Astrocyte of the spinal cord (primary cell): Measurements from ENCODE around the gene SLC8A1.

ENCODE experiments used
- DNase-seq: peaks from one replicate; pipeline ENCODE4 v3.0.0; 2011; ENCODE audit warnings: low read depth, low spot score
- H3K4me3 ChIP-seq: 2 replicates; pipeline ENCODE4 v1.5.1; 2011; ENCODE audit warnings: low read depth, mild to moderate bottlenecking, low read length, moderate library complexity
- in situ Hi-C: cut with HindIII; loops from 2 replicates; pipeline ENCODE4 v1.10.0; 2017; ENCODE audit warnings: low sequenced_read_pairs
- TF ChIP-seq, protein P1 (sequence below): IDR thresholded peaks from 2 replicates; pipeline ENCODE4 v1.5.1; 2012; ENCODE audit warnings: low read depth, mild to moderate bottlenecking, low read length, inconsistent platforms

SLC8A1 gene

GRCh38 chr2:40201425-40201824, 250.5 kb downstream of the SLC8A1 start:
- no peak overlapping the region for H3K4me3 ChIP-seq
- in situ Hi-C loops: no loop called here
- no peak for DNase-seq
- TF ChIP-seq, protein P1, sequence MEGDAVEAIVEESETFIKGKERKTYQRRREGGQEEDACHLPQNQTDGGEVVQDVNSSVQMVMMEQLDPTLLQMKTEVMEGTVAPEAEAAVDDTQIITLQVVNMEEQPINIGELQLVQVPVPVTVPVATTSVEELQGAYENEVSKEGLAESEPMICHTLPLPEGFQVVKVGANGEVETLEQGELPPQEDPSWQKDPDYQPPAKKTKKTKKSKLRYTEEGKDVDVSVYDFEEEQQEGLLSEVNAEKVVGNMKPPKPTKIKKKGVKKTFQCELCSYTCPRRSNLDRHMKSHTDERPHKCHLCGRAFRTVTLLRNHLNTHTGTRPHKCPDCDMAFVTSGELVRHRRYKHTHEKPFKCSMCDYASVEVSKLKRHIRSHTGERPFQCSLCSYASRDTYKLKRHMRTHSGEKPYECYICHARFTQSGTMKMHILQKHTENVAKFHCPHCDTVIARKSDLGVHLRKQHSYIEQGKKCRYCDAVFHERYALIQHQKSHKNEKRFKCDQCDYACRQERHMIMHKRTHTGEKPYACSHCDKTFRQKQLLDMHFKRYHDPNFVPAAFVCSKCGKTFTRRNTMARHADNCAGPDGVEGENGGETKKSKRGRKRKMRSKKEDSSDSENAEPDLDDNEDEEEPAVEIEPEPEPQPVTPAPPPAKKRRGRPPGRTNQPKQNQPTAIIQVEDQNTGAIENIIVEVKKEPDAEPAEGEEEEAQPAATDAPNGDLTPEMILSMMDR: no peak

DNA sequence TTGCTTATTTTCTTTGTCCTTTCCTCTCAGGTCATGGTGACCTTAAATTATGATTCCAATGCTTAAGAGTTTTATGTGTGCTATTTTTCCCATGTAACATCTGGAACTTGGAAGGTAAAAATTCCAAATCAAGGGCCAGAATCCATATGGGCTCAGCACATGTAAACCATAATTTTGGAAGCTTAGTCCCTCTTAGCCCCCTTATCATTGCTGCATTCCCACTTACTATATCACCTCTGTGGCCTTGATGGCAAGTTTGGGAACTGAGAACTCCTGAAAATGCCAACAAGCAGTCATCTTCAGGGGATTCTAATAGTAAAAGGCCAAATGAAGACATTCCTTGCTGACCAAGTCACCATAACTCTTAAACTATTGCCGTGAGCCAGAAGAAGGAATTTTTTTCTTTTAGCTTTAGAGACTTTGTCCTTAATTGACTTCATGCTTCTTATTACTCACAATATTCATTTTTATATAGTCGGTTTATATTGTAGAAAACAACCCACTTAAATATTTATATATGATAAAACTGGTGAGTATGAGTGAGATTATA, 251.4 kb downstream of the SLC8A1 start:
- in situ Hi-C loops: no loop called here
- TF ChIP-seq, protein P1: no peak
- no peak overlapping the region for H3K4me3 ChIP-seq
- no peak for DNase-seq

DNA sequence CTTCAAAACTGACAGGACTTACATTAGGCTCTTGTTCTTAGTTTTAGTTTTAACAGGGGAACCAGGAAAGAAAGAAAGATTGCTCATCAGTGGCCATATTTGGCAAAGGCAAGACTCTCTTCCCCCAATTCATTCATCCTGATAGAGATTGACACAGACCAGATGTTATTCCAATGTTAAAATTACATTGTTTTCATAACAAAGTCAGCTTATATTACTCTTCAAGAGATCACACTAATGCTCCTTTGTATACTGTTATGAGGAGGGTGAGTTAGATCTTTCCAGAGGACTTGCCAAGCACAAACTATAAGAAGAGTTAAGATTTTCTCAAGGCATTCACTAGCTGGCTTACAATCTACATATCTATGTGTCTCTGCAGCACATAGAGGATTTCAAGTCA, 252.1 kb downstream of the SLC8A1 start:
- no peak for DNase-seq
- H3K4me3 ChIP-seq: no peak overlapping the region
- in situ Hi-C loops: no loop called here
- TF ChIP-seq, protein P1: no peak

DNA sequence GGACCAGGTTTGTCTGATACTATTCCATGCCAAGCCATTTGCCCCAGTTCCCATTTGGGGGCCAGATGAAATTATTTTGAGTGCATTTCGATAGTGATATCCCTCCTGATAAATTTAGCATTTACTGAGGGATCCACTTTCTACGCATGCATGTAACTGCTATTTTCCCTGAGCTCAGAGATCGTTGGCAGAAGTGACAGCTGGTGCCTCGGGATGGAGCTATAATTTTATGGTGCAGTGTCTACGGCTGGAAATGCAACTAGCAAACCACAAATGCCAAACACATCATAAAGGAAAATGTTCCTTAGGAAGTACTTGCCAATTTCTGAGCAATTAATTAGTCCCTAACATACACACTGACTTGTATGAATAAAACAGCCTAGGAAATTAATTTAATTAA, 254.8 kb downstream of the SLC8A1 start:
- TF ChIP-seq, protein P1: no peak
- in situ Hi-C loops: no loop called here
- no peak overlapping the region for H3K4me3 ChIP-seq
- no peak for DNase-seq

GRCh38 chr2:40193670-40194026, 258.2 kb downstream of the SLC8A1 start:
- DNase-seq: no peak
- no peak overlapping the region for H3K4me3 ChIP-seq
- TF ChIP-seq, protein P1: no peak
- in situ Hi-C loops: no loop called here

DNA sequence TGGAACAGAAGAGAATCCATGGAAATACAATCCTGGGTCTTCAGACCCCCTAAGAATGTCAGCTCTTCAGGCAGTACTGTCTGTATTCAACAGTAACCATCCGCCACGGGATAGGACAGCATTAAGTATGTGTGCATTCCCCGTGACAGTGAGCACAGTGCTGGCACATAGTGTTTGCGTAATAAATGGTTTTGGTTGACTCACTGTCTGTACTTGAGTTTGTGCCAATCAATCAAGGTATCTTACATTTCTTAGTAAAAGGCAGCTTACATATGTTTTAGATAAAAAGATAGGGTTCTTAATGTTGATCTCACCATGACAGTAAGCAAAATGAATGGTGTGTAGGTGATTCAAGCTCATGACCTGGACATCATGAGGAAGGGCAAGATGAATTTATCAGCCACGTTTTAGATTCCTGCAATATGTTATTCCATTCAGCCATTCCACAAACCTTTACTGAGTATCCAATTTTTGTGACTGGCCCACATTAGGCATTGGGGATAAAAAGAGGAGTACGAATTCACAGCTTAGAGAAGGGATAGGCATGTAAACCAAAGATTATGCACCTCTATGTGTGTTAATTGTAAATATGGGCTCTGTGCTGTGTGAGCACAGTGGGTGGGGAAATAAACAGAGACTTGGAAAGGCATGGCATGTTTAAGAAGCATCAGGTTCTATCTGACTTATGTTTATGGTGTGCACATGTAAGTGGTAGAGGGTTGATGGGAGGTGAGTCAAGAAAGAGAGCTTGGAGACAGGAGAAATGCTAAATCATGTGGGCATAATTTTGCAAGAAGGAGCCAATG, 258.8 kb downstream of the SLC8A1 start:
- in situ Hi-C loops: no loop called here
- TF ChIP-seq, protein P1: no peak
- peak; percentile 32 for DNase-seq
- no peak overlapping the region for H3K4me3 ChIP-seq
